WI38 (cell line): Measurements from ENCODE around the gene CXXC5.
A peak's percentile ranks its signal among the peaks of the same experiment; 100 is the strongest.

Source experiments
- H3K4me3 ChIP-seq: 2 replicates; pipeline ENCODE4 v1.5.1; 2011; ENCODE audit warnings: low read depth, mild to moderate bottlenecking, control low read depth, low read length
- TF ChIP-seq, protein P1 (sequence below): IDR thresholded peaks from 2 replicates; pipeline ENCODE4 v1.5.1; 2012; ENCODE audit warnings: low read depth, mild to moderate bottlenecking, control low read depth, low read length

Gene CXXC5

DNA sequence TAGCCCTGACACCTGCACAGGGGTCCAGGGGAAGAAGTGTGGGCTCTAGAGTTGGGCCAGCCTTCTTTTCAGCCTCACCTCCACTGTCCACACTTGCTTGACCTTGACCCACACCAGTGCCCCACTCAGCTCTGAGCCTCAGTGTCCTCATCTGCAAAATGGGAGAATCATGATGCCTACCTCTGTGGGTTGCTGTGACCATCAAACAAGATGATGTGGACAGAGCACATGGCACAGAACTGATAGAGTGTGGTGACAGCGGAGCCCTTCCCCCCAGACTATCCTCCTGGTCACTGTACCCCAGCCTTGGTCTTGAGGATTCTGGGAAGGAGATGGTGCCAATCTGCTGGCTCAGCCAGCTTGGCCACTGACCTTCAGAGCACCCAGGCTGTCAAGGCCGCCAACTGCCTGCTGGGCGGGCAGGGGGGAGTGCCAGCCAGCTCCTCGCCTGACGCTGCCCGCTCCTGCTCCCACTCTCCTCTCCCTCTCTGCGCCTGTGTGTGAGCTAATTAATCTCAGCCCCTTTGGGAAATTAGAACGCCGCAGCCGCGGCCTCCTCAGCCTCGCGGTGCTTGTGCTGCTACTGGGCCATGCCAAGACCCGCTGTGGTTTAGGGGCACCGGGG, 16.7 kb downstream of the CXXC5 start:
- no peak overlapping the region for H3K4me3 ChIP-seq
- TF ChIP-seq, protein P1, sequence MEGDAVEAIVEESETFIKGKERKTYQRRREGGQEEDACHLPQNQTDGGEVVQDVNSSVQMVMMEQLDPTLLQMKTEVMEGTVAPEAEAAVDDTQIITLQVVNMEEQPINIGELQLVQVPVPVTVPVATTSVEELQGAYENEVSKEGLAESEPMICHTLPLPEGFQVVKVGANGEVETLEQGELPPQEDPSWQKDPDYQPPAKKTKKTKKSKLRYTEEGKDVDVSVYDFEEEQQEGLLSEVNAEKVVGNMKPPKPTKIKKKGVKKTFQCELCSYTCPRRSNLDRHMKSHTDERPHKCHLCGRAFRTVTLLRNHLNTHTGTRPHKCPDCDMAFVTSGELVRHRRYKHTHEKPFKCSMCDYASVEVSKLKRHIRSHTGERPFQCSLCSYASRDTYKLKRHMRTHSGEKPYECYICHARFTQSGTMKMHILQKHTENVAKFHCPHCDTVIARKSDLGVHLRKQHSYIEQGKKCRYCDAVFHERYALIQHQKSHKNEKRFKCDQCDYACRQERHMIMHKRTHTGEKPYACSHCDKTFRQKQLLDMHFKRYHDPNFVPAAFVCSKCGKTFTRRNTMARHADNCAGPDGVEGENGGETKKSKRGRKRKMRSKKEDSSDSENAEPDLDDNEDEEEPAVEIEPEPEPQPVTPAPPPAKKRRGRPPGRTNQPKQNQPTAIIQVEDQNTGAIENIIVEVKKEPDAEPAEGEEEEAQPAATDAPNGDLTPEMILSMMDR = no peak

DNA sequence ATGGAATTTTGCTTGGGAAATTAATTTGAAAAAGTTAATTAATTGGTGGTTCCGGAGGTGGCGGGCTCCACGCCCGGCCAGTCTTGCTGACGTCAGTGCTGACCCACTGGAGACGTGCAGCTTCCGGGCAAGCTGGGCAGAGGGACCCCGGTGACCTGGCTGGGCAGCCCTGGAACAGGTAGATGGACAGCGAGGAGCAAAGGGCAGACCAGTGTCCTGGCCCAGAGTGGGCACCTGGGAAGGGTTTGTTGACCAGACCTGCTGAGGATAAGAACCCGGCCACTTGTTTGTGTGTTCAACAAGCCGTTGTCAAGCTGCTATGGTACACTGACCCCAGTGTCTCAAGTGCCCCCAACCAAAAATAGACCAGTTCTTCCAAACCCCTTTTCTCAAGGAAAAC, 17.5 kb downstream of the CXXC5 start:
- TF ChIP-seq, protein P1 = no peak
- H3K4me3 ChIP-seq = no peak overlapping the region

DNA sequence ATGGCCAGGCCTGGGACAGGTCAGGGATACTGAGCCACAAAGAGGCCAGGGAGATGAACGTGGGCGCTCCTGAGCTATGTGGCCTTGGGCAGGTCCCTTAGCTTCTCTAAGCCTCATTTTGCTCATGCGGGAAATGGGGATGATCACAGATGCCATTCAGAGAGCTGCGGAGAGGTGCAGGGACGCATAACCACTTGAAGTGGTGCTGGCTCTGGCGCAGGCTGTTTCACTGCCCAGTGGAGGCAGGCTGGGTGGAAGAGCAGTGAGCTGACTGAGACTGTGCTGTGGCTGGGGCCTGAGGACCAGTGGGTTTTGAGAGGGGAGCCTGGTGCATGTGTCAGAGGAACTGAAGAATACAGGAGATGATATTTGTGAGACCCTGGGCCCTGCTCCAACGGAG, 18.4 kb downstream of the CXXC5 start:
- no peak overlapping the region for H3K4me3 ChIP-seq
- TF ChIP-seq, protein P1 = no peak

DNA sequence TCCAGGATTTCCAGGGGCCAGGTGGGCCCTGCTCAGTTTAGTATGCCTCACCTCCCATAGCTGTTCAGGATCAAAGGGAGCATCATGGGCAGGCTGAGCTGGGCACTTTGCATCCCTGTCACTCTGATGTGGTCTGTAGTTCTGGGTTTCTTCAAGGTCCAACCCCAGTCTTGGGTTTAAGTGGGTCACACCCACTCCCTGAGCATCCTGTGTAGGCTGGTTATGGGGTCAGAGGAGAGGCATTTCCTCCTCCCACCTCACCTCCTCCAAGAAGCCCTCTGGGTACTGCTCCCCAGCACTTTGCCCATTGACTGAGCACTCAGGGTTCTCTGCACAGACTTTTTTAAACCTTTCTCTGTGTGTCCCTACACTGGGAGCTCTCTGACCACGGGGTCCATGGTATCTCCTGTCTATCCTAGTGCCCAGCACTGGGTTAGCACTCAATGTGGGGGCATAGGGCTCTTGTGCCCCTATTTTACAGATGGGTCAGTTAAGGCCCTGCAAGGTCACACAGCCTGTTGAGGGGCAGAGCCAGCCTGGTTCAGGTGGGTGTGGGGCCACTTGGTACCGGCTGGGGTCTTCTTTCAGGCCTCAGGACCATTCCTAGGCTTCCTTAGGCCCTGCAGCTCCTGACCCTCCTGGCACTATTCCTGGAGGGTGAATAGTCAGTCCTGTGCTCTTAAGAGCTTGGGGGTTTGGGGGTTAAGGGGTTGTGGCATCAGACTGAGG, 19.0 kb downstream of the CXXC5 start:
- H3K4me3 ChIP-seq = no peak overlapping the region
- TF ChIP-seq, protein P1 = no peak

DNA sequence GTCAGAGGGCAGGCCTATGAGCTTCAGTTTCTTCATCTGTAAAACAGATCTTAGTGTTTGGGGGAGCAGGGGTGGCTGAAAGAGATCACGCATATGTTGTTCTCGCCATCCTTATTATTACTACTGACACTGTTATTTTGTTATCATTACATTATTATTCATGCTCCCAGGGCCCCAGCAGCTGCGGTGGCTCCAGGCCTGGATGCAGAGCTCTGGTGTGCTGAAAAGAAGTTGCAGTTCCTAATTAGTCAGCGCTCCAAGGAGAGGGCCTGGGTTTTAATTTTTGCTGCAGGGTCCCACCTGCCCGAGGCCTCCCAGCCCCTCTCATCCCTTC, 19.5 kb downstream of the CXXC5 start:
- TF ChIP-seq, protein P1 = no peak
- H3K4me3 ChIP-seq = peak overlapping the region; percentile 53

DNA sequence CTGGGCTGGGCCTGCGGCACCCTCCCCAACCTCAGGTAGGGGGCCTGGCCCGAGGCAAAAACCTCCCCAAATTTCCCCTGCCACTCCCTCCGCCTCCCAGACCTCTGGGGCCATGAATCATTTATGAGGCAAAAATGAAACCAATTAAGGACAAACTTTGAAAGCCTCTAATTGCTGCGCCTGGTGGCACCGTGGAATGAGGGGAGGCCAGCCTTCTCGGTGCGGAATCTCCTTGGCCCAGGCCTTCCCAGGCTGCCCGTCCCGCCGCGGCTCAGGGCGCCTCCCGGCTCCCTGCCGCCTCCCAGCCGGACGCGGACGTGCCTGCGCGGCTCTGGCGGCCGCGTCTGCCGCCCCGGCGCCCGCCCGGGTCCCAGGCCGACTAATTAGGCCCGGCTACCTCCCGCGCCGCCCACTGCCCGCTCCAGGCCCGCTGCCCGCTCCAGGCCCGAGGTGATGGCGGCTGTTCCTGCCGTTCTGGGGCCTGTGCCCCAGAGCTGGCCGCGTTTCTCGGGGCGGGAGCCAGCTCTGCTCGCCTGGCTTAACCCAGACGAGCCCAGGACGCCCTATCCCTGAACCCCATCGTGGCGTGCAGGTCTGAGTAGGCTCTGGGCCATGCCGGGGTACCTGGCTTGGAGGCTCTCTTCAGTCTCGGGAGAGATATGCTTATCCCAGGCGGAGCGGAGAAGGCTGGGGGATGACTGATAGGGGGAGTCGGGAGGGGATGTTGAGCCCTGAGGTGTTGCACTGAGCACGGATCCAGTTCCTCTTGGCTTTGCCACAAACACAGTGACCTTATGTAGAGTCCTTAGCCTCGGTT, 20.1 kb downstream of the CXXC5 start:
- peak overlapping the region; percentile 53 for H3K4me3 ChIP-seq

More for the DNA sequence above, 20.1 kb downstream of the CXXC5 start:
- TF ChIP-seq, protein P1 = no peak
